NB4 (cell line): Measurements from ENCODE around the gene PLA2G2C.

Experiments
- POLR2A ChIP-seq: IDR thresholded peaks from 2 replicates; pipeline ENCODE4 v1.6.1; 2011; ENCODE audit warnings: mild to moderate bottlenecking; ENCODE audit not compliant: insufficient read length; ENCODE audit errors: extremely low read depth
- TF ChIP-seq, protein P1 (sequence below): IDR thresholded peaks from one replicate; pipeline ENCODE4 v1.5.1; 2012; ENCODE audit warnings: low read depth, low read length
- TF ChIP-seq, protein P2 (sequence below): IDR thresholded peaks from 2 replicates; pipeline ENCODE4 v1.6.1; 2011; ENCODE audit warnings: low read depth, low read length

DNA sequence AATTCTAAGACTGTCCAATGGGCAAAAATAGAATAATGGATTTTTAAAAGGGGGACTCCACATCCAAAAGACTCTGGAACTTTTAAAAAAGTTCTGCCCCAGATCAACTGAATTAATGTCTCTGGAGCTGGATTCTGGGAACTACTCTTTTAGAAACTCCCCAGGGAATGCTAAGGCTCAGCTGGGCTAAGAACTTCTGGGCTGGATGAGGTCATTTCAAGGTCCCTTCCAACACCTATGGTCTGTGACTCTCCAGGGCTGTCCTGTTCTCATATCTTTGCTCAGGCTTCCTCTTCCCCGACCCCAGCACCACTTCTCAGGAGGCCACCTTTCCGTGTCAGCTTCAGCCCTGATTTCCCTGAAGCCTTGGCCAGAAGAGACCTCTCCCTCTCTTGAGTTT, 13.5 kb upstream of the PLA2G2C start:
- TF ChIP-seq, protein P1, sequence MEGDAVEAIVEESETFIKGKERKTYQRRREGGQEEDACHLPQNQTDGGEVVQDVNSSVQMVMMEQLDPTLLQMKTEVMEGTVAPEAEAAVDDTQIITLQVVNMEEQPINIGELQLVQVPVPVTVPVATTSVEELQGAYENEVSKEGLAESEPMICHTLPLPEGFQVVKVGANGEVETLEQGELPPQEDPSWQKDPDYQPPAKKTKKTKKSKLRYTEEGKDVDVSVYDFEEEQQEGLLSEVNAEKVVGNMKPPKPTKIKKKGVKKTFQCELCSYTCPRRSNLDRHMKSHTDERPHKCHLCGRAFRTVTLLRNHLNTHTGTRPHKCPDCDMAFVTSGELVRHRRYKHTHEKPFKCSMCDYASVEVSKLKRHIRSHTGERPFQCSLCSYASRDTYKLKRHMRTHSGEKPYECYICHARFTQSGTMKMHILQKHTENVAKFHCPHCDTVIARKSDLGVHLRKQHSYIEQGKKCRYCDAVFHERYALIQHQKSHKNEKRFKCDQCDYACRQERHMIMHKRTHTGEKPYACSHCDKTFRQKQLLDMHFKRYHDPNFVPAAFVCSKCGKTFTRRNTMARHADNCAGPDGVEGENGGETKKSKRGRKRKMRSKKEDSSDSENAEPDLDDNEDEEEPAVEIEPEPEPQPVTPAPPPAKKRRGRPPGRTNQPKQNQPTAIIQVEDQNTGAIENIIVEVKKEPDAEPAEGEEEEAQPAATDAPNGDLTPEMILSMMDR, result no peak
- TF ChIP-seq POLR2A, result no peak
- TF ChIP-seq, protein P2, sequence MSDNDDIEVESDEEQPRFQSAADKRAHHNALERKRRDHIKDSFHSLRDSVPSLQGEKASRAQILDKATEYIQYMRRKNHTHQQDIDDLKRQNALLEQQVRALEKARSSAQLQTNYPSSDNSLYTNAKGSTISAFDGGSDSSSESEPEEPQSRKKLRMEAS, result no peak
